GM12872 (cell line): ENCODE measurements around the gene ABI3.

Experiments
- TF ChIP-seq, protein P1 (sequence below): IDR thresholded peaks from 3 replicates; pipeline ENCODE4 v1.5.1; 2011; ENCODE audit warnings: low read depth, mild to moderate bottlenecking, low read length, moderate library complexity; ENCODE audit not compliant: insufficient read depth

The ABI3 gene

DNA sequence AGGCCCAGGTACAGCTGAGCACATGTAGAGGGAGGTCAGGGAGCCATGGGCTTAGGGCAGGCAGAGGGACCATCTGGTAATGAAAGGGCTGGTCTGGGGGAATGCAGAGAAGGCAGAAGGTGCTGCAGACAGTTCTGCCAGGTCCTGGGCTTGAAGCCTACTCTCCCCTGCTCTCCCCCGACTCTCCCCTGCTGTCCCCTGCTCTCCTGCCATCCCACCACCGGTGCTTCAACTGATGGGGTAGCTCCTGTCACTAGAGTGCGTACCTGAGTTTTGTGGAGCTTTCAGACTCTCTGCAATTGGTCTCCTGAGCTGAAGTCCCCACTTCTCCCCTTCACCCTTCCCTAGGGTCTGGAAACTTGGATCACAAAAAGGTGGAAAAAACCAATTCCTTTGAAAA, 57.4 kb downstream of the ABI3 start:
- TF ChIP-seq, protein P1, sequence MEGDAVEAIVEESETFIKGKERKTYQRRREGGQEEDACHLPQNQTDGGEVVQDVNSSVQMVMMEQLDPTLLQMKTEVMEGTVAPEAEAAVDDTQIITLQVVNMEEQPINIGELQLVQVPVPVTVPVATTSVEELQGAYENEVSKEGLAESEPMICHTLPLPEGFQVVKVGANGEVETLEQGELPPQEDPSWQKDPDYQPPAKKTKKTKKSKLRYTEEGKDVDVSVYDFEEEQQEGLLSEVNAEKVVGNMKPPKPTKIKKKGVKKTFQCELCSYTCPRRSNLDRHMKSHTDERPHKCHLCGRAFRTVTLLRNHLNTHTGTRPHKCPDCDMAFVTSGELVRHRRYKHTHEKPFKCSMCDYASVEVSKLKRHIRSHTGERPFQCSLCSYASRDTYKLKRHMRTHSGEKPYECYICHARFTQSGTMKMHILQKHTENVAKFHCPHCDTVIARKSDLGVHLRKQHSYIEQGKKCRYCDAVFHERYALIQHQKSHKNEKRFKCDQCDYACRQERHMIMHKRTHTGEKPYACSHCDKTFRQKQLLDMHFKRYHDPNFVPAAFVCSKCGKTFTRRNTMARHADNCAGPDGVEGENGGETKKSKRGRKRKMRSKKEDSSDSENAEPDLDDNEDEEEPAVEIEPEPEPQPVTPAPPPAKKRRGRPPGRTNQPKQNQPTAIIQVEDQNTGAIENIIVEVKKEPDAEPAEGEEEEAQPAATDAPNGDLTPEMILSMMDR: no peak

DNA sequence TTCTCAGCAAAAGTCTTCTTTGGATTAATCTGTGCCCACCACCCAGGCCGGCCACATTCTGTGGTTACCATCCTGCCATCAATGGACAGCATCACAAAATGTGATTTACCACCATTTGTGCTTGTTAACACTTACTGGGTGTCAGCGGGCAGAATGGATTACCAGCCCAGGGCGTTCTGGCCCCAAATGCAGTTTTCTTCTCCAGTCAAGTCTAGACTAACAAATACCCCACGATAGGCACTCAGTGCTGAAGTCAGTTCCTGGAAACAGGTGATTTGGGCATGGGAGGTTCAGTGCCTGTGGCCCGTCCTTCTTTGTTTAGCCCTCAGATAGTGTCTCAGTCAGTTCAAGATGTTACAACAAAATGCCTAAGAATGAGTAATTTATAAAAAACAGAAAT, 58.8 kb downstream of the ABI3 start:
- TF ChIP-seq, protein P1: no peak
